Muscle of arm (tissue), 12 donors: ENCODE results near the gene GRIN3A. TPM values are rescaled to one million over a fixed set of nuclear protein-coding genes. Genes with fewer than 3 reads are reported as not detected.
"Not testable (repeated sequence)": the region's sequence is repeated elsewhere in the genome, so short reads cannot be mapped to it uniquely, and the experiment has no call there.

Experiments
- DNase-seq: peaks from one replicate; pipeline ENCODE4 v3.0.0-alpha.2; 2013
- polyA plus RNA-seq, 12 donors: library from polyadenylated mRNA; unstranded; fragments of 120-200 nt; gene quantifications; one replicate each; pipeline ENCODE4 v1.2.1, GENCODE V29; 2013; ENCODE audit not compliant: insufficient read length in 12 of 12

The GRIN3A gene
- polyA plus RNA-seq, 12 donors, result 0.49 to 2.2 (median 0.84) TPM; not detected in 2

DNA sequence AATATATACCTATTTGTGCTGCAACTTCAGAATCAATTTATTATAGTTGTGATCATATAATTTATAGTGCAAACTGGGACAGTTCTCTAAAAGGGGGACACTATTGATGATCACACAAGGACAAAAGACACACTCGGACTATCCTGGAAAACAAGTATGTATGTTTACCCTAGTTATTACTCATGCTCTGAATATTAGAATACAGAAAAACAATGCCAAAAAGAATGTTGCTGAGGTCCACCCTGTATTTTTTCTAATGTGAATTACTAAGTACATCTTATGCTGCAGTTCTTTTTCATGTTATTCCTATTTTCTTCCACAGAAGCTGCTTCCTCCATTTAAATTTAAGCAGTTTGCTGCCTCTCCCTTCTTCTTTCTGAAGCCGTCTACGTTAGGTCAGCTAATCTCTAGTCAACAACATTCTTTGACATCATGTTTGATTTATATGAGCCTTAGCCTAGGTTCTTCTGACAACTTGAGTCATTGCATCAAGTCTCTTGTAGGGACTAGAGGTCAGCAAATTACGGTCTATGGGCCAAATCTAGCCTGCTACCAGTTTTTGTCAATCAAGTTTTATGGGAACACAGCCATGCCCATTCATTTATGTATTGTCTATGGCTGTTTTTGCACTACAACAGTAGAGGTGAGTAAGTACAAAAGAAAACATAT, 103.6 kb downstream of the GRIN3A start:
- DNase-seq, result no peak

DNA sequence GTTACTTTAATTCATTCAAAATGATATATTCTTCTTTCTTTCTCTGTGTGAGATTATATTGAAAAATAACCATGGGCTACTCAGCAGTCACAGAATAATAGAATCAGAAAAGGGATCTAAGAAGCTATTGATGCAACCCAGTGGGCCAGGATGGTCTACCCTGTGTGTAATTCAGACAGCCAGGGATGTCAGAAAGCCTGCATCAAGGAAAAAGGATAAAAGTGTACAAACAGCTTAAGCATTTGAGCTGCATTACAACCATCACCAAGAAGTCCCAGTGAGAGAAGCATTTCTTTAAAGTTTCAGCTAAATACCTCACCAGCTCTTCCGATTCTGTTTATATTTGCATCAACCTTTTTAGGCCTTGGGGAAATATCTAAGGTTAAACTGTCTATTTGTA, 105.8 kb downstream of the GRIN3A start:
- no peak for DNase-seq

- DNase-seq, result no peak
These were observed 106.6 kb downstream of the GRIN3A start for GRCh38 chr9:101631892-101632291.

GRCh38 chr9:101629636-101630035, 108.8 kb downstream of the GRIN3A start:
- DNase-seq, result no peak

DNA sequence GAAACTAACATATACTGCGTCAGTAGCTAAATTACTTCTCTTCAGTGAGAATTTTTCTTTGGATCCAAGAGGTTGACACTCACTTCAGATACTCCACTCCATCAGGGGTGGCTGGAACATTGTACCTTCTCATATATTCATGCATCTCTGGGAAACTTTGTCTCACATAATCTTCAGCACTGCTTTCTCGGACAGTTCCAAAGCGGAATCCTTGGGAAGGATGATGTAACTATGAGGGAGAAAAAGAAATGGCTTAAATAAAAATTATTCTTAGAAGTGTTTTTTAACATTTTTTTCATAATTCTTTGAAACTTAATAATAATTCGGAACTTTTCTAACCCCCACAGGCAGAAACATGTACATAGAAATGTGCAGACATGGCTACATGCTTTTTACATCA, 110.3 kb downstream of the GRIN3A start:
- peak; percentile 12 for DNase-seq

DNA sequence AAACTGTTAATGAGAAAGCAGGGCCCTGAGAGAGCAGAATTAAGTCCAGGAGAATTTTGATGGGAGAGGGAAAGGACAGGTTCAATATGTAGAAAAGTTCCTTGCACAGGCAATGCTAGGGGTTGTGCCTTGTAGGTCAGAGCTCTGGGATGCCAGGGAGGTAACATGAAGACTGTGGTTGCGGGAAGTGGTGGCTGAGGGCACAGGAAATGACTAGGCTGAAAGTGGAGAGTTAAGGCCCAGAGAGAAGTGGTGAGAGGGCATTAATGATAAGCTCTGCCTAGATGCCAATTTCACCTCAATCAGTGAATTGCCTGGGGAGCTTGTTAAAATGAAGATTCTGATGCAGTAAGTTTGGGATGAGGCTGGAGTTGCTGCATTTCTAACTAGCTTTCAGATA, 112.2 kb downstream of the GRIN3A start:
- DNase-seq, result no peak

DNA sequence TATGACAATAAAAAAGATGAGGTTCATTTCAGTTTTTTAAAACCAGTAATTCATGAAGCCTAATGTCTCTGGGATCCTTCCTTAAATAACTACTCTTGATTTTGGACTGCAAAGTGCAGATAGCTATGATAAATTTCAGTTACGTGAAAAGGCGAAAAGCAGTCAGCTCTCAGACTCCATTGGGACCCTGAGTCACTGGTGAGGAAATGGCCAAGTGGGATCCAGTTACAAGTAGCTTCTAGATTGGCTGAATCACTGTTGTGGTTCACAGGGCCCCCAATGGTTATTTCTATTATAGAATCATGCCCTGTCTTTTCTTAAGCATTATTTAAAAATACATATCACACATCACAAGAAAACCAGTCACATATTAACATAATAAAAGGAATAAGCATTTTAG, 112.6 kb downstream of the GRIN3A start:
- no peak for DNase-seq

GRCh38 chr9:101620452-101620851, 118.0 kb downstream of the GRIN3A start:
- DNase-seq, result no peak

- DNase-seq, result no peak
These were observed 119.7 kb downstream of the GRIN3A start for GRCh38 chr9:101618698-101619097.

DNA sequence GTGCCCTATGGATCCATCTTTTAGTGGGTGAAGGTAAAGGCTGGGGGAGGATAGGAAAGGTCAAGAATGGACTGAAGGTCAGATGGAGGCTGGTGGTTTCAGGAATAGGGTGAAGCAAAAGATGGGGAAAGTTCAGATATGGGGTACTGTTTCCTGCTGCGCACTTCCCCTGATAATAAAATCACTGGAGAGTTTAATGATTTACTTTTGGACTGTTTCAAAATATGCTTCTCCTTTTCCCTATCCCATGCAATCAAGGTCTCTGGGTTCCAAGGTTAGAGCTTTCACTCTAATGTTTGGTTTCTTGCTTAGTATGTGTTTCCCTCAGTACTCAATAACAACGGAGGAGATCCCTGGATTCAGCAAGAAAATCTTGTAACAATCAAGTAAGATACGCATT, 132.9 kb downstream of the GRIN3A start:
- DNase-seq, result no peak

DNA sequence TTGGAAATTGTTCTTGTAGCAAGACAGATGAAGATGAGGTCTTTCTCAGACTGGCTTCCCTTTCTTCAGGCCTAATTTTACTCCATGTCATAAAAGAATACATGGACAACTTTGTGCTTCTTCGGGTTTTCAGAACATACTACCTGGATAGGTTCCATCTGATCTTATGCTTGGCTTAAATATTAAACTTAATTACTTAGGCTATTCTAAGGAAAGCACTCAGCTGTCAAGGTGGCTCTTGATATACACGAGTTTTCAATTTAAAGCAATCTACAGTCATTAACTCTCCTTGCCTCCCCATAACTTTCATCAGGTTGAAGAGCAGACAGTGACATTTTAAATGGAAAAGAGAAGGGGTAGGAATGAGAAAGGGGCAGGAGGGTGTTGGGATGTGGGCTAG, 134.2 kb downstream of the GRIN3A start:
- no peak for DNase-seq

GRCh38 chr9:101601904-101602765, 136.3 kb downstream of the GRIN3A start:
- peak; percentile 57 for DNase-seq

GRCh38 chr9:101594796-101595195, 143.7 kb downstream of the GRIN3A start, which contains the start of gene PPP3R2:
Gene PPP3R2 (minus strand): TSS chr9:101594969. CDS start chr9:101594921, 48 bp downstream.
- DNase-seq, result no peak

GRCh38 chr9:101593345-101593744, 145.1 kb downstream of the GRIN3A start:
- DNase-seq, result no peak

DNA sequence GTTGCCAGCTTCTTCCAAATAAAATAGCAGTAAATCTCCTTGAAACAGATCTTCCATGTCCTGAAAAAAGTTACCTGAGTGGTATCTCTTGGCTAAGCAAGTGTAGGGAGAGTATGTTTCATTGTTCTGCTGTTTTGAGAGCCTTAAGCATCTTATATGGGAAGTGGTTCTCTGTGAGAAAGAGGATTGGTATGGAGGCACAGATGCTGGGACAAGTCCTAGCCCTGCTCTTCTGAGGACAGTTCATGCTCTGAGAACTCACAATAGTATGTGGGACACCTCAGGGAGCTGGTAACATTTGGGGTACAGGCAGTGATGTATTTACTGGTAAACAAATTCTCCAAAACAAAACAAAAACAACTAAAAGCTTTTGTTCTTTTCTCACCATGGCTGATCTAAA, 145.7 kb downstream of the GRIN3A start:
- no peak for DNase-seq

GRCh38 chr9:101591787-101592446, 146.5 kb downstream of the GRIN3A start:
- no peak for DNase-seq

DNA sequence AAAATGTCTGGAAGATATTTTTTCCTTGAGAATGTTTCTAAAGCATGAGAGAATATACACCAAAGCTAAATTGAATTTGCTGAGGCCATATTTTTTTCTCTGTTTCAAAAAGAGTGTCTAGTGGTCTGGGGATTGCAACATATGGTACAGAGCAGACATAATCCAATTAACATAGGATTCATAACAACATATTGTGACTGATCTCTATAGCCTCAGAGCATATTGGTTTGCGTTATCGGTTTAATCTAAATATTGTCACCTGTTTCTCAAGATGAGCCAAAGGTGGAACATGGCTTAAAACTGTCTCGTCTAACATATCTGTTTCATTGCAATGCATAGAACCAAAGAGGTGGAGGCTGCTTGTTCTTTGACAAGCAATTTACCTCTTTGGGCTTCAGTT, 147.5 kb downstream of the GRIN3A start:
- no peak for DNase-seq

GRCh38 chr9:101590074-101590473, 148.4 kb downstream of the GRIN3A start:
- not testable (repeated sequence) for DNase-seq

- DNase-seq, result no peak
These were observed 151.0 kb downstream of the GRIN3A start for GRCh38 chr9:101587332-101588043.

DNA sequence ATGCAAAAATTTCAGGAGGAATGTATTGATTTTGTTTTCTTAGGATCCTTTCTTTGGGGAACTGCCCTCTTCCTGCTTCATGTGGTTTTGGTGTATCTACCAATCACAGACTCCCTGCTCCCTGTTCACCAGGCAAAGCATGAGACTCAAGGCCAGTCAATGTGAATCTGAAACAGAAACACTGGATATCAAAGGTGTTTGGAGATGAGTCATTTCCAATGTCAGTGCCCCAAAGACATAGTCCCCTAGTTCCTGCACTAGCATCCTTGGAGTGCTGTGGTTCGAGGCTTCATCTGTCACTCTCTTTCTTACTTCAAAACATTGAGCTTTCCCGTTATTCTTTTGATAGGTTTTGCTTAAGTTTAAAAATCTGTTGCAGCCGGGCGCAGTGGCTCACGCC, 151.8 kb downstream of the GRIN3A start:
- DNase-seq, result no peak

DNA sequence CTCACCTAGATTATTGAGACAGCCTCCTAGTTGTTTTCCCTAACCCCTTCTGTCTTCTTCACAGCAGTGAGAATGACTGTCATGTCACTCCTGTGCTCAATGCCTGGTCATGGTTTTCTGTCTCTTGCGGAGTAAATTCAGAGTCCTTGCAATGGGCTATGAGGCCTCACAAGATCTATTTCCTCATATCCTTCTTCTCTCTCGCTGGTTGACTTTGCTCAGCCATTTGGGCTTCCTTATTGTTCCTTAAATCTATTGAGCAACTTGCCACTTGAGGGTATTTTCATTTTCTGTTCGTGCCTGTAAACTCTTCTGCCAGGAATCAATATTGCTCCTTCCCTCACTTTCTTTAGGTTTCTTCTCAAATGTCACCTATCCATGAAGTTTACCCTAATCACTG, 152.7 kb downstream of the GRIN3A start:
- no peak for DNase-seq

GRCh38 chr9:101582553-101582952, 155.9 kb downstream of the GRIN3A start:
- DNase-seq, result peak; percentile 18
